ENCODE results near the gene RNMT. TPM values are rescaled to one million over a fixed set of nuclear protein-coding genes. Genes with fewer than 3 reads are reported as not detected.

RNMT gene
- total RNA-seq, 1 experiment from 2014 or later, result 58.0 TPM

GRCh38 chr18:13804305-13804704, 77.8 kb downstream of the RNMT start (continued):
- TF ChIP-seq POLR2AphosphoS5 (IDR thresholded peaks at IDR 0.05; ENCODE audit: low read depth, low read length) (no peak), CTCF (IDR thresholded peaks at IDR 0.05 in 2 of 3, conservative IDR thresholded peaks at IDR 0.05 in 1 of 3; ENCODE audit: borderline replicate concordance in 1 of 3, insufficient read depth in 1 of 3, low read depth in 2 of 3, low read length in 2 of 3) (no peak)

- ATAC-seq (no peak), DNase-seq (ENCODE audit: low read depth, low spot score) (no peak)
- POLR2A ChIA-PET, result no interaction called here
- Histone ChIP-seq H3K4me3 (replicated peaks in 1 of 2; ENCODE audit: low read depth in 1 of 2, low read length in 2 of 2) (no peak overlapping the region), H3K27me3 (ENCODE audit: insufficient read depth, low read length) (no peaks in the 10 kb centered on the region), H4K20me1 (ENCODE audit: insufficient read depth) (no peaks in the 10 kb centered on the region), H3K79me2 (ENCODE audit: insufficient read depth, low read length) (no peaks in the 10 kb centered on the region), H3K27ac (ENCODE audit: low read depth, low read length) (no peak overlapping the region), H3K36me3 (ENCODE audit: control insufficient read depth in 1 of 2, insufficient read depth in 2 of 2, low read length in 2 of 2) (no peaks in the 10 kb centered on the region), H3K4me2 (ENCODE audit: low read length) (no peak overlapping the region), H3K9me3 (ENCODE audit: control insufficient read depth in 1 of 2, insufficient read depth in 1 of 2, low read depth in 1 of 2, low read length in 2 of 2) (no peaks in the 10 kb centered on the region), H3K9ac (ENCODE audit: low read length) (no peak overlapping the region), H3K9me2 (ENCODE audit: insufficient read depth) (no peaks in the 10 kb centered on the region), H3K4me1 (ENCODE audit: control insufficient read depth in 1 of 2, insufficient read depth in 2 of 2, low read length in 2 of 2) (peaks cover 9 to 14% of the 10 kb centered on the region in 2 experiments), H2AFZ (ENCODE audit: low read depth, low read length, poor library complexity, severe bottlenecking) (no peak overlapping the region)
- RAD21 ChIA-PET (ENCODE audit: low non-redundant PET in 1 of 2, low total read pairs in 2 of 2, uncharacterized antibody in 2 of 2, unreplicated experiment in 2 of 2), result no interaction called here
- intact Hi-C loops (cut with micrococcal nuclease), result no loop called here
- no peak for TF ChIP-seq ZFX (IDR thresholded peaks at IDR 0.05)
- no peak for TF ChIP-seq CEBPB (IDR thresholded peaks at IDR 0.05; ENCODE audit: low read depth)
- TF ChIP-seq SRF (IDR thresholded peaks at IDR 0.05; ENCODE audit: low read depth), result no peak
- no peak for TF ChIP-seq SP1 (IDR thresholded peaks at IDR 0.05; ENCODE audit: low read depth)
- TF ChIP-seq EZH2 (IDR thresholded peaks at IDR 0.05), result no peak
- no peak for TF ChIP-seq CBX3 (IDR thresholded peaks at IDR 0.05; ENCODE audit: low read depth)
- no peak for TF ChIP-seq CTCF (IDR thresholded peaks at IDR 0.05 in 2 of 3, conservative IDR thresholded peaks at IDR 0.05 in 1 of 3; ENCODE audit: borderline replicate concordance in 1 of 3, insufficient read depth in 1 of 3, low read depth in 2 of 3, low read length in 2 of 3)
- no TSS peak for BruUV-seq (replicated peaks)
- CTCF ChIA-PET, result no interaction called here
Observed at GRCh38 chr18:13808294-13809042, 82.0 kb downstream of the RNMT start.

All from HCT116 (cell line).